Thoracic aorta (tissue), 2 donors: ENCODE data around the gene CT55. TPM values are rescaled to one million over a fixed set of nuclear protein-coding genes. Genes with fewer than 3 reads are reported as not detected.
"Not testable (repeated sequence)": the region's sequence is repeated elsewhere in the genome, so short reads cannot be mapped to it uniquely, and the experiment has no call there.

Source experiments
- ATAC-seq: fragments of 150-250 bp; one replicate; pipeline ENCODE4 v1.8.0; 2017; ENCODE audit warnings: low read depth; ENCODE audit not compliant: insufficient number of reproducible peaks, low FRiP score
- DNase-seq: peaks from one replicate; pipeline ENCODE4 v3.0.0-alpha.2; 2020; ENCODE audit warnings: low spot score
- H3K27ac ChIP-seq, 2 donors: fragments of 200-600 bp; sonication (generic); 1 replicate in 1 of 2; 2 replicates in 1 of 2; pipeline ENCODE4 v1.5.1; 2016; ENCODE audit warnings: mild to moderate bottlenecking in 2 of 2, moderate library complexity in 2 of 2
- H3K27me3 ChIP-seq: fragments of 200-600 bp; sonication (generic); replicated peaks from 2 replicates; pipeline ENCODE4 v1.6.0; 2016; ENCODE audit warnings: mild to moderate bottlenecking; ENCODE audit not compliant: insufficient read depth
- H3K36me3 ChIP-seq: fragments of 200-600 bp; sonication (generic); one replicate; pipeline ENCODE4 v1.5.1; 2016
- H3K4me1 ChIP-seq, 2 donors: fragments of 200-600 bp; sonication (generic); 1 replicate in 1 of 2; 2 replicates in 1 of 2; pipeline versions ENCODE4 v1.5.1 to v1.6.0; 2016; ENCODE audit warnings: low read depth in 2 of 2, mild to moderate bottlenecking in 1 of 2; ENCODE audit not compliant: control insufficient read depth in 1 of 2
- H3K4me3 ChIP-seq: fragments of 200-600 bp; sonication (generic); 2 replicates; pipeline ENCODE4 v1.5.1; 2016; ENCODE audit warnings: mild to moderate bottlenecking
- H3K9me3 ChIP-seq: fragments of 200-600 bp; sonication (generic); 2 replicates; pipeline ENCODE4 v1.5.1; 2016
- total RNA-seq, 2 donors: library from RNA; depleted of rRNA; stranded (reverse); fragments of >200 nt; gene quantifications; one replicate each; pipeline versions ENCODE4 v1.1.0 to v1.2.3, GENCODE V29; 2016
- TF ChIP-seq, protein P1 (sequence below): fragments of 200-600 bp; sonication (generic); IDR thresholded peaks from one replicate; pipeline ENCODE4 v1.5.1; 2019; ENCODE audit warnings: antibody characterized with exemption

The CT55 gene
- total RNA-seq, 2 donors from 2014 or later = not detected

DNA sequence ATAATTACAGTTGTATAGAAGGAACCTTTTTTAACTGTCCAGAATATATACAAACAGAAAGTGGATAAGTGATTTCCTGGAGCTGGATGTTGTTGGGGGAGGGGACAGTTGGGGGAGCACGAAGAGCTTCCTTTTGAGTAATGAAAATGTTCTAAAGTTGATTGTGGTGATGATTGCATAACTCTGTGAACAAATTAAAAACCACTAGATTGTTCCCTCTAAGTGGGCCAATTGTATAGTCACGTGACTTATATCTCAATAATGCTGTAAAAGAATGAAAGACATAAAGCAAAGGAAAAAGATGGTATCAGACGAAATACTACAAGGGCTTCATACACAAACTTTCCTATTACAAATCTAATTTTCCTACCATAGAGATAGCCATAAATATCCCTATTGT is 2.7 kb downstream of the CT55 start:
- ATAC-seq = no peak
- Histone ChIP-seq H3K9me3 (no peaks in the 10 kb centered on the region), H3K4me3 (no peak overlapping the region), H3K27ac (no peak overlapping the region), H3K27me3 (no peaks in the 10 kb centered on the region), H3K4me1 (no peaks in the 10 kb centered on the region), H3K36me3 (no peaks in the 10 kb centered on the region)
- no peak for DNase-seq
- TF ChIP-seq, protein P1, sequence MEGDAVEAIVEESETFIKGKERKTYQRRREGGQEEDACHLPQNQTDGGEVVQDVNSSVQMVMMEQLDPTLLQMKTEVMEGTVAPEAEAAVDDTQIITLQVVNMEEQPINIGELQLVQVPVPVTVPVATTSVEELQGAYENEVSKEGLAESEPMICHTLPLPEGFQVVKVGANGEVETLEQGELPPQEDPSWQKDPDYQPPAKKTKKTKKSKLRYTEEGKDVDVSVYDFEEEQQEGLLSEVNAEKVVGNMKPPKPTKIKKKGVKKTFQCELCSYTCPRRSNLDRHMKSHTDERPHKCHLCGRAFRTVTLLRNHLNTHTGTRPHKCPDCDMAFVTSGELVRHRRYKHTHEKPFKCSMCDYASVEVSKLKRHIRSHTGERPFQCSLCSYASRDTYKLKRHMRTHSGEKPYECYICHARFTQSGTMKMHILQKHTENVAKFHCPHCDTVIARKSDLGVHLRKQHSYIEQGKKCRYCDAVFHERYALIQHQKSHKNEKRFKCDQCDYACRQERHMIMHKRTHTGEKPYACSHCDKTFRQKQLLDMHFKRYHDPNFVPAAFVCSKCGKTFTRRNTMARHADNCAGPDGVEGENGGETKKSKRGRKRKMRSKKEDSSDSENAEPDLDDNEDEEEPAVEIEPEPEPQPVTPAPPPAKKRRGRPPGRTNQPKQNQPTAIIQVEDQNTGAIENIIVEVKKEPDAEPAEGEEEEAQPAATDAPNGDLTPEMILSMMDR = no peak

DNA sequence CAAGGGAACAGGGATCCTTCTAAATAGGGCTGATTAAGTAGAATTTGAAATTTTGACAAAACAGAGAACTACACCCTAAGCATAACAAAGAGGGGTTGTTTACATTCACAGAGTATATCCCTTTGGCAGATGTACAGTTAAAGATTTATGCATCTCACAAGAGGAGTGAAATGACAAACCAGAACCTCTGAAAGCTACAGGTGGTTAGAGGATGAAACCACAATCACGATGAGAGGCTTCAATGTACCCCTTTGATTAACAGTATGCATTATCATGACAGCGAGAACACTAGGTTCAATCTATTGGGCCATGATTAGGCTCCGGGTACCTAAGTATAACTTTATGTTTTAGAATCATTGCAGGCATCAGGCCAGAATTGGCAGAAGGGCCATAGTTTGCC is 16.5 kb downstream of the CT55 start:
- not testable (repeated sequence) for H3K4me3 ChIP-seq, DNase-seq, H3K27me3 ChIP-seq, H3K36me3 ChIP-seq, H3K9me3 ChIP-seq, ATAC-seq, H3K4me1 ChIP-seq, H3K27ac ChIP-seq

DNA sequence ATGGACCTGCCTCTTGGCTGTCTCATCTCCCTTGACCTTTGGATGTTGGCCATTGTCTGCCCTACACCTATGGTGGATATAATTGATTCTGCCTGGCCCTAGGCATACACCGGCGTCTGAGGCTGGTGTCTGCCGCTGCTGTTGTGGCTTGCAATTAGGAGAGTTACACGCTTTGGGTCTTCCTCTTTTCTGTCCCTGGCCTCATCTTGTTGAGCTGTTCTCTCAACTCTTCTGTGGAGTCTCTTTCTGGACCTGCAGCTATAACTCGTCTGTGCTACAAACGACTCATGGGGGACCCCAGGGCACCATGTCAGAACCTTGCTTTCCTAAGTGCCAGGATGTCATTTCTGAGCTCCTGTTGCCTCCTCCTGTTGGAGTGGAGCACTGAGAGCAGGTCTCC is 45.1 kb downstream of the CT55 start:
- not testable (repeated sequence) for H3K4me3 ChIP-seq, ATAC-seq, H3K27ac ChIP-seq, H3K27me3 ChIP-seq, H3K4me1 ChIP-seq, H3K9me3 ChIP-seq, DNase-seq, H3K36me3 ChIP-seq

DNA sequence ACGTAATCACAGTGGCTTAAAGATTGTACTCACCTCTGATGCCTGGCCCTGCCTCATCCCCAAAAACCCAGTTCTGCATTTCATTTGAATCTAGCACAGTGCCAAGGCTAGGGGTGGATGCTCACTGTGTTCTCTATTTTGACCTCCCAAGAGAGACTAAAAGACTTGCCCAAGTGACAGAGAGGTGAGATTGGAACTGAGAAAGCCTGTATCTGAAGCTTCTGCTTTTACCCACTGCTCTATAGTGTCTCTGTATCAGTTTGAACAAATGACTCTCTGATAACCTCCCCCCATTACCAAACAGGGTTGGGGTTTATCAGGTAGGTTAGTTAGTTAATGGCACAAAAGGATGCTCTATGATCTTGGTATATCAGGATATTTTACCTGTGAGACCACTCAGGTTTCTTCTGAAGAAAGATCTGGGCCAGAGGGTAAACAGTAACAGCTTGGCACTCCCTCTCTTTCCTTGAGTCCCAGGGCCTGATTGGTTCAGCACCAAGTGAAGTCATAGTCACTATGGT is 51.1 kb downstream of the CT55 start, which contains the start of gene ETDB:
Gene ETDB (minus strand): TSS at position 471 of the 521 bp plus-strand sequence. CDS start 1,265 bp downstream, outside the sequence.
- not testable (repeated sequence) for DNase-seq, H3K4me1 ChIP-seq, H3K27ac ChIP-seq, H3K27me3 ChIP-seq, H3K36me3 ChIP-seq, H3K9me3 ChIP-seq, ATAC-seq, H3K4me3 ChIP-seq

DNA sequence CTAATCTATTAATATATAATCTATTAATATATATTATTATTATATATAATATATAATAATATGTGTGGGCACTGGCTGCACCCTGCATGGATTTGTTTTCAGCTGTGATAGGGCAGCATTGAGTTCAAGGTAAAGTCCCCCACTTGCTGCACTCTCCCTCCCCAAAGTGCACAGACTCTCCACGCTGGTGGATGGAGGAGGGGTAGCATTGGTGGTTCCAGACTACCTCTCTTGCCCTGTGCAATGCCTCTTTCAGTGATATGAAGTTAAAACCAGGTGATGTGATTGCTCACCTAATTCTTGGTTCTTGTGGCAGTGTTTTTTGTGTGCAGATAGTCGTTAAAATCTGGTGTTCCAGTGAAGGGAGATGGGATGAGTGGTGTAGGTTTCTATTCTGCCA is 55.1 kb downstream of the CT55 start:
- not testable (repeated sequence) for H3K9me3 ChIP-seq, H3K27me3 ChIP-seq, H3K4me1 ChIP-seq, H3K36me3 ChIP-seq, DNase-seq, ATAC-seq, H3K4me3 ChIP-seq, H3K27ac ChIP-seq

DNA sequence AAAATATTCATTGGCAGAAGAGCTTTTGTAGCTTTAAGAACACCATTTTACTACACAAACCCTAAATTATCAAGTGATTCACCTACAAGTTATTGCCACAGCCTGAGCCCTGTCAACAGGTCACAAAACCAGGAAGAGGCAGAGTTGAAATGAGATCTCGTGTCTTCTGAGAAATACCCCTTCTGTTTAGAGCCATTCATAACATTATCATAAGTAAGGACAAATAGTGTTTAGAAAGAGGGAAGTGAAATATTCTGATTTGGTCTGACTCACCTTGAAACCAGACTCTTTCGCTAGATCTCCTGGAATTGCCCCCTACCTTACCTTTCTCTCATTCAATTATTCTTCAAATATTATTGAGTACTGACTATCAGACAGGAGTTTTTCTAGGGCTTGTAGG is 56.8 kb downstream of the CT55 start:
- no peaks in the 10 kb centered on the region for H3K4me1 ChIP-seq
- no peaks in the 10 kb centered on the region for H3K27me3 ChIP-seq
- ATAC-seq = no peak
- no peaks in the 10 kb centered on the region for H3K9me3 ChIP-seq
- H3K27ac ChIP-seq = no peak overlapping the region
- DNase-seq = no peak
- TF ChIP-seq, protein P1 = no peak
- no peaks in the 10 kb centered on the region for H3K36me3 ChIP-seq
- no peak overlapping the region for H3K4me3 ChIP-seq

DNA sequence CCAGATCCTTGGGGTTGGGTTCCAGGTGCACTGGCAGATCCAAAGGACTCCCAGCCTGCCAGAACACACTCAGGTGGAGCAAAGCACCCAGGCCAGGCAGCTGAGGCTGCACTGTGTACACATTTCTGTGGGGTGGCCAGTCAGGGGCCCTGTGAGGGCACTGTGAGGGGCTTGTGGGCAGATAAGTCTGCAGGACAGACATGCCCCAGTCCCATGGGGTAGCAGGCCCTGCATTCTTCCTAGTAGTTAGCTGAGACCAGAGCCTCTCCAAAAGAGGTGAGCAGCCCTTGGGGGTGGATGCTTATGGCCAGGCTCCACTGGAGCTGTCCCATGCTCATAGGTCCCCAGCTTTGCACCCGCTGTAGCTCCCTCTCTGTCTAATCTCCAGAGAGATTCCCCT is 58.5 kb downstream of the CT55 start:
- TF ChIP-seq, protein P1 = no peak
- no peaks in the 10 kb centered on the region for H3K36me3 ChIP-seq
- H3K4me1 ChIP-seq = no peaks in the 10 kb centered on the region
- no peaks in the 10 kb centered on the region for H3K9me3 ChIP-seq
- no peak overlapping the region for H3K27ac ChIP-seq
- no peaks in the 10 kb centered on the region for H3K27me3 ChIP-seq
- no peak for DNase-seq
- H3K4me3 ChIP-seq = no peak overlapping the region
- no peak for ATAC-seq
